Stimulated activated memory B cell treated with anti-CD40 and anti-IgM and Interleukin-4, amounts not matched to agents 10 μg/mL and 1 μg/mL and 100 μg/mL, for 72 hours (primary cell): ENCODE results near the gene ABCA6.
"Not testable (repeated sequence)": the region's sequence is repeated elsewhere in the genome, so short reads cannot be mapped to it uniquely, and the experiment has no call there.

Experiments used
- ATAC-seq: fragments of 150-1000 bp; cut with Tn5 transposase; 2 replicates; pipeline ENCODE4 v1.10.0; 2021
- H3K27ac Mint-ChIP-seq: one replicate; pipeline ENCODE4 v1.8.0; 2022; ENCODE audit warnings: mild to moderate bottlenecking, mixed read lengths
- H3K27me3 Mint-ChIP-seq: one replicate; pipeline ENCODE4 v1.8.0; 2022; ENCODE audit warnings: mixed read lengths
- H3K36me3 Mint-ChIP-seq: one replicate; pipeline ENCODE4 v1.8.0; 2022; ENCODE audit warnings: mixed read lengths
- H3K4me1 Mint-ChIP-seq: one replicate; pipeline ENCODE4 v1.8.0; 2022; ENCODE audit warnings: mixed read lengths
- H3K4me3 Mint-ChIP-seq: one replicate; pipeline ENCODE4 v1.8.0; 2022; ENCODE audit warnings: mild to moderate bottlenecking, moderate library complexity, mixed read lengths
- H3K9me3 Mint-ChIP-seq: one replicate; pipeline ENCODE4 v1.8.0; 2022; ENCODE audit warnings: mixed read lengths

The ABCA6 gene

GRCh38 chr17:69141431-69142174, at the start of gene ABCA6:
TSS of gene ABCA6 (minus strand) at chr17:69141895. CDS start at chr17:69140703, 1,192 bp downstream.
- no peak for ATAC-seq
- no peak within 1 kb of the TSS for H3K27ac Mint-ChIP-seq
- H3K4me3 Mint-ChIP-seq: no peak within 1 kb of the TSS

GRCh38 chr17:69188796-69189195, 47.1 kb upstream of the ABCA6 start:
- H3K4me3 Mint-ChIP-seq: no peak overlapping the region
- no peak overlapping the region for H3K27ac Mint-ChIP-seq
- H3K27me3 Mint-ChIP-seq: no peaks in the 10 kb centered on the region
- H3K4me1 Mint-ChIP-seq: no peaks in the 10 kb centered on the region
- no peaks in the 10 kb centered on the region for H3K9me3 Mint-ChIP-seq
- no peak for ATAC-seq
- H3K36me3 Mint-ChIP-seq: peaks cover 6% of the 10 kb centered on the region

More at GRCh38 chr17:69141431-69142174, at the start of gene ABCA6:
- no peaks in the 10 kb centered on the region for H3K27me3 Mint-ChIP-seq
- H3K9me3 Mint-ChIP-seq: no peaks in the 10 kb centered on the region
- H3K36me3 Mint-ChIP-seq: no peaks in the 10 kb centered on the region
- H3K4me1 Mint-ChIP-seq: peaks cover 8% of the 10 kb centered on the region

GRCh38 chr17:69188064-69188463, 46.4 kb upstream of the ABCA6 start:
- no peaks in the 10 kb centered on the region for H3K4me1 Mint-ChIP-seq
- H3K4me3 Mint-ChIP-seq: no peak overlapping the region
- no peak for ATAC-seq

GRCh38 chr17:69187294-69187693, 45.6 kb upstream of the ABCA6 start:
- no peak overlapping the region for H3K27ac Mint-ChIP-seq
- no peaks in the 10 kb centered on the region for H3K27me3 Mint-ChIP-seq
- no peaks in the 10 kb centered on the region for H3K4me1 Mint-ChIP-seq
- peaks cover 6% of the 10 kb centered on the region for H3K36me3 Mint-ChIP-seq
- no peak overlapping the region for H3K4me3 Mint-ChIP-seq
- H3K9me3 Mint-ChIP-seq: no peaks in the 10 kb centered on the region
- no peak for ATAC-seq

More at GRCh38 chr17:69188064-69188463, 46.4 kb upstream of the ABCA6 start:
- no peaks in the 10 kb centered on the region for H3K27me3 Mint-ChIP-seq
- H3K36me3 Mint-ChIP-seq: peaks cover 6% of the 10 kb centered on the region
- no peak overlapping the region for H3K27ac Mint-ChIP-seq
- H3K9me3 Mint-ChIP-seq: no peaks in the 10 kb centered on the region

- ATAC-seq: peak; percentile 63
- Mint-ChIP-seq H3K36me3 (peaks cover 8% of the 10 kb centered on the region), H3K27me3 (no peaks in the 10 kb centered on the region), H3K9me3 (no peaks in the 10 kb centered on the region), H3K27ac (no peak overlapping the region), H3K4me1 (peaks cover 29% of the 10 kb centered on the region), H3K4me3 (no peak overlapping the region)
Measured at GRCh38 chr17:69179227-69179952, 37.7 kb upstream of the ABCA6 start.

- Mint-ChIP-seq H3K27ac (no peak overlapping the region), H3K4me1 (peaks cover 36% of the 10 kb centered on the region), H3K4me3 (no peak overlapping the region), H3K9me3 (no peaks in the 10 kb centered on the region), H3K36me3 (peaks cover 14% of the 10 kb centered on the region), H3K27me3 (no peaks in the 10 kb centered on the region)
- ATAC-seq: no peak
Measured at GRCh38 chr17:69176457-69176795, 34.7 kb upstream of the ABCA6 start.

GRCh38 chr17:69175625-69176456, 34.1 kb upstream of the ABCA6 start:
- Mint-ChIP-seq H3K4me3 (no peak overlapping the region), H3K27ac (no peak overlapping the region), H3K4me1 (peaks cover 36% of the 10 kb centered on the region), H3K9me3 (no peaks in the 10 kb centered on the region), H3K36me3 (peaks cover 8% of the 10 kb centered on the region), H3K27me3 (no peaks in the 10 kb centered on the region)
- ATAC-seq: no peak

- Mint-ChIP-seq H3K9me3 (no peaks in the 10 kb centered on the region), H3K27ac (no peak overlapping the region), H3K27me3 (no peaks in the 10 kb centered on the region), H3K36me3 (peaks cover 7% of the 10 kb centered on the region), H3K4me1 (peaks cover 41% of the 10 kb centered on the region), H3K4me3 (no peak overlapping the region)
- no peak for ATAC-seq
Measured at GRCh38 chr17:69175262-69175624, 33.5 kb upstream of the ABCA6 start.

- Mint-ChIP-seq H3K4me1 (peaks cover 32% of the 10 kb centered on the region), H3K9me3 (no peaks in the 10 kb centered on the region), H3K4me3 (no peak overlapping the region), H3K36me3 (peaks cover 14% of the 10 kb centered on the region), H3K27me3 (no peaks in the 10 kb centered on the region), H3K27ac (no peak overlapping the region)
- ATAC-seq: no peak
Measured at GRCh38 chr17:69173118-69173517, 31.4 kb upstream of the ABCA6 start.

- peaks cover 14% of the 10 kb centered on the region for H3K4me1 Mint-ChIP-seq
- H3K27me3 Mint-ChIP-seq: no peaks in the 10 kb centered on the region
- no peak overlapping the region for H3K4me3 Mint-ChIP-seq
- H3K36me3 Mint-ChIP-seq: peaks cover 15% of the 10 kb centered on the region
- ATAC-seq: no peak
- H3K9me3 Mint-ChIP-seq: no peaks in the 10 kb centered on the region
- H3K27ac Mint-ChIP-seq: no peak overlapping the region
Measured at GRCh38 chr17:69170377-69170776, 28.7 kb upstream of the ABCA6 start.

GRCh38 chr17:69168642-69169041, 26.9 kb upstream of the ABCA6 start:
- H3K27ac Mint-ChIP-seq, H3K27me3 Mint-ChIP-seq, H3K9me3 Mint-ChIP-seq, ATAC-seq, H3K4me3 Mint-ChIP-seq: not testable (repeated sequence)
- Mint-ChIP-seq H3K4me1 (peaks cover 14% of the 10 kb centered on the region), H3K36me3 (peaks cover 15% of the 10 kb centered on the region)

GRCh38 chr17:69166957-69167356, 25.3 kb upstream of the ABCA6 start:
- ATAC-seq: no peak
- Mint-ChIP-seq H3K9me3 (no peaks in the 10 kb centered on the region), H3K27ac (no peak overlapping the region), H3K36me3 (peaks cover 8% of the 10 kb centered on the region), H3K4me1 (peaks cover 7% of the 10 kb centered on the region), H3K4me3 (no peak overlapping the region), H3K27me3 (no peaks in the 10 kb centered on the region)

- no peak for ATAC-seq
- Mint-ChIP-seq H3K4me3 (no peak overlapping the region), H3K27me3 (no peaks in the 10 kb centered on the region), H3K4me1 (no peaks in the 10 kb centered on the region), H3K36me3 (peaks cover 8% of the 10 kb centered on the region), H3K27ac (no peak overlapping the region), H3K9me3 (no peaks in the 10 kb centered on the region)
Measured at GRCh38 chr17:69164206-69164605, 22.5 kb upstream of the ABCA6 start.

- no peak overlapping the region for H3K27ac Mint-ChIP-seq
- ATAC-seq: no peak
- peaks cover 5% of the 10 kb centered on the region for H3K36me3 Mint-ChIP-seq
- no peaks in the 10 kb centered on the region for H3K27me3 Mint-ChIP-seq
- peaks cover 2% of the 10 kb centered on the region for H3K9me3 Mint-ChIP-seq
- no peaks in the 10 kb centered on the region for H3K4me1 Mint-ChIP-seq
- no peak overlapping the region for H3K4me3 Mint-ChIP-seq
Measured at GRCh38 chr17:69159418-69159817, 17.7 kb upstream of the ABCA6 start.

GRCh38 chr17:69154267-69154666, 12.6 kb upstream of the ABCA6 start:
- H3K27ac Mint-ChIP-seq: no peak overlapping the region
- peaks cover 39% of the 10 kb centered on the region for H3K36me3 Mint-ChIP-seq
- no peak overlapping the region for H3K4me3 Mint-ChIP-seq
- no peaks in the 10 kb centered on the region for H3K4me1 Mint-ChIP-seq
- H3K9me3 Mint-ChIP-seq: peaks cover 5% of the 10 kb centered on the region
- no peaks in the 10 kb centered on the region for H3K27me3 Mint-ChIP-seq
- no peak for ATAC-seq
